ENCODE measurements around the gene UBTD2. TPM values are rescaled to one million over a fixed set of nuclear protein-coding genes. Genes with fewer than 3 reads are reported as not detected.
A peak's percentile ranks its signal among the peaks of the same experiment; 100 is the strongest.

UBTD2 gene
- polyA plus RNA-seq, 1 donor from 2014 or later: 89.9 TPM

- no peak overlapping the region for H2AFZ ChIP-seq (ENCODE audit: low read depth, low read length)
- H3K4me3 ChIP-seq (ENCODE audit: low read length): no peak overlapping the region
- H3K27me3 ChIP-seq (ENCODE audit: insufficient read depth, low read depth, low read length): no peaks in the 10 kb centered on the region
- no peaks in the 10 kb centered on the region for H3K9me2 ChIP-seq (ENCODE audit: insufficient read depth, low read length)
- peaks cover 11% of the 10 kb centered on the region for H4K20me1 ChIP-seq (ENCODE audit: insufficient read depth)
- H3K9me3 ChIP-seq (ENCODE audit: low read length): no peaks in the 10 kb centered on the region
- peaks cover 28% of the 10 kb centered on the region for H3K79me2 ChIP-seq (replicated peaks; ENCODE audit: insufficient read depth, low read length)
- H3K4me2 ChIP-seq (ENCODE audit: low read length): no peak overlapping the region
- H3K9ac ChIP-seq (ENCODE audit: low read length): peak overlapping the region; percentile 23
- H3K27ac ChIP-seq (ENCODE audit: low read length): peak overlapping the region; percentile 1
- H3F3A ChIP-seq (ENCODE audit: insufficient read depth, low read length, poor library complexity, severe bottlenecking): no peaks in the 10 kb centered on the region
- TF ChIP-seq SMC3 (conservative IDR thresholded peaks at IDR 0.05; ENCODE audit: poor library complexity): no peak
- TF ChIP-seq EP300 (conservative IDR thresholded peaks at IDR 0.05; ENCODE audit: poor library complexity, severe bottlenecking): peak; percentile 23
- no peak for TF ChIP-seq CTCF (IDR thresholded peaks at IDR 0.05; ENCODE audit: poor library complexity, severe bottlenecking)
- no peaks in the 10 kb centered on the region for H3K36me3 ChIP-seq (ENCODE audit: insufficient read depth, low read length)
Measured at GRCh38 chr5:172285226-172286143, 1.9 kb upstream of the UBTD2 start.

DNA sequence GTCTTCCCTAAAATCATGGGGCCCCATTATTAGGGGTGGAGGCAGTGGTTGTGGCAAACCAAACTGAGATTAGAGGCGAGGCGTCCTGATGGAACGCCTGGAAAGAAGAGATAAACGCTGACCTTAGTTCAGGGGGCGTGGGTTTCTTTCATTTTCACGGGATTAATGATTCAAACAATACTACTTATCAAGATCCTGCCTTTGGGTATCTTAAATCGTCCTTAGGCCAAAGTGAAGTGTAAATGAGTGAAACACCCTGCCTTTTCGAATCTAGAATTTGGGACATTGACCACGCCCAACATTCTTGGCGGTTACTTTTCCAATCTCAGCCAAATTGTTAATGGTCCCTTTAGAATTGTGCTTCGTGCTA is 1.0 kb upstream of the UBTD2 start:
- Histone ChIP-seq H3K79me2 (replicated peaks; ENCODE audit: insufficient read depth, low read length) (peaks cover 37% of the 10 kb centered on the region), H3K36me3 (ENCODE audit: insufficient read depth, low read length) (no peaks in the 10 kb centered on the region), H3K9ac (ENCODE audit: low read length) (peak overlapping the region; percentile 92), H4K20me1 (ENCODE audit: insufficient read depth) (peaks cover 11% of the 10 kb centered on the region), H2AFZ (ENCODE audit: low read depth, low read length) (peak overlapping the region; percentile 56), H3K9me3 (ENCODE audit: low read length) (no peaks in the 10 kb centered on the region), H3F3A (ENCODE audit: insufficient read depth, low read length, poor library complexity, severe bottlenecking) (no peaks in the 10 kb centered on the region), H3K9me2 (ENCODE audit: insufficient read depth, low read length) (no peaks in the 10 kb centered on the region), H3K4me2 (ENCODE audit: low read length) (peak overlapping the region; percentile 17), H3K27ac (ENCODE audit: low read length) (peak overlapping the region; percentile 52), H3K4me3 (ENCODE audit: low read length) (peak overlapping the region; percentile 72), H3K27me3 (ENCODE audit: insufficient read depth, low read depth, low read length) (no peaks in the 10 kb centered on the region)
- TF ChIP-seq, protein P1, sequence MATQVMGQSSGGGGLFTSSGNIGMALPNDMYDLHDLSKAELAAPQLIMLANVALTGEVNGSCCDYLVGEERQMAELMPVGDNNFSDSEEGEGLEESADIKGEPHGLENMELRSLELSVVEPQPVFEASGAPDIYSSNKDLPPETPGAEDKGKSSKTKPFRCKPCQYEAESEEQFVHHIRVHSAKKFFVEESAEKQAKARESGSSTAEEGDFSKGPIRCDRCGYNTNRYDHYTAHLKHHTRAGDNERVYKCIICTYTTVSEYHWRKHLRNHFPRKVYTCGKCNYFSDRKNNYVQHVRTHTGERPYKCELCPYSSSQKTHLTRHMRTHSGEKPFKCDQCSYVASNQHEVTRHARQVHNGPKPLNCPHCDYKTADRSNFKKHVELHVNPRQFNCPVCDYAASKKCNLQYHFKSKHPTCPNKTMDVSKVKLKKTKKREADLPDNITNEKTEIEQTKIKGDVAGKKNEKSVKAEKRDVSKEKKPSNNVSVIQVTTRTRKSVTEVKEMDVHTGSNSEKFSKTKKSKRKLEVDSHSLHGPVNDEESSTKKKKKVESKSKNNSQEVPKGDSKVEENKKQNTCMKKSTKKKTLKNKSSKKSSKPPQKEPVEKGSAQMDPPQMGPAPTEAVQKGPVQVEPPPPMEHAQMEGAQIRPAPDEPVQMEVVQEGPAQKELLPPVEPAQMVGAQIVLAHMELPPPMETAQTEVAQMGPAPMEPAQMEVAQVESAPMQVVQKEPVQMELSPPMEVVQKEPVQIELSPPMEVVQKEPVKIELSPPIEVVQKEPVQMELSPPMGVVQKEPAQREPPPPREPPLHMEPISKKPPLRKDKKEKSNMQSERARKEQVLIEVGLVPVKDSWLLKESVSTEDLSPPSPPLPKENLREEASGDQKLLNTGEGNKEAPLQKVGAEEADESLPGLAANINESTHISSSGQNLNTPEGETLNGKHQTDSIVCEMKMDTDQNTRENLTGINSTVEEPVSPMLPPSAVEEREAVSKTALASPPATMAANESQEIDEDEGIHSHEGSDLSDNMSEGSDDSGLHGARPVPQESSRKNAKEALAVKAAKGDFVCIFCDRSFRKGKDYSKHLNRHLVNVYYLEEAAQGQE (IDR thresholded peaks at IDR 0.05; ENCODE audit: borderline replicate concordance): no peak

DNA sequence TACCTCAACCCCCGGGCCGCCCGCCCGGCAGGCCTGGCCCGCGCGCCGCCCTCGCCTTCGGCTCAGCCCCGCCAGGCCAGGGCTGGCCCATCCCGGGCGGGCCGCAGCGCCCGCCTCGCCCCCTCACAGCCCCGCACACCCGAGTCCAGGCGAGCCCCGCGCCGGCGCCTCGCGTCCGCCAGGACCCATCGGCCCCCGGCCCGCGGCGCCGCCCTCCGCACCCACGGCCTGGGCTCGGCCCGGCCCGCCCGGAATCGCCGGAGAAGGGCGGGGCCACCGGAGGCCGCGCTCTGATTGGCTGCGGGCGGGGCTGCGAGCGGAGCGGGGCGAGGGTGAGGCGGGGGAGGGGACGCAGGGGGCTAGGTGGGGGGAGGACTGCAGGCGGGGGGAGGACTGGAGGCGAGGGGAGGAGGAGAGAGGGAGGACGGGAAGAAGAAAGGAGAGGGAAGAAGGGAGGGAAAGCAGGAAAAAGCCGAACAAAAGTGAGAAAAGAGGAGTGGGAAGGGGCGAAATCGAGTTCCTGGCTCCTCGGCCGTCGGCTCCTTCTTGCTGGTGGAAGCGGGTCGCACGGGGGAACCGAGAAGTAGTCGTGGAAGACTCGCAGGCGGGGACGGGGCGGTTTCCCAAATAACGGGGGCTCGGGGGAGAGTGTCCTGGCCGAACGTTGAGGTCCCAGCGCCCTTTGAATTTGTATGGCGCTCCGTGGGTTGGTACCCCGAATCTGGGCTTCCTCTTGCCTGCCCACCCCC is 472 bp upstream of the UBTD2 start:
- no peaks in the 10 kb centered on the region for H3K36me3 ChIP-seq (ENCODE audit: insufficient read depth, low read length)
- peaks cover 11% of the 10 kb centered on the region for H4K20me1 ChIP-seq (ENCODE audit: insufficient read depth)
- no peaks in the 10 kb centered on the region for H3K27me3 ChIP-seq (ENCODE audit: insufficient read depth, low read depth, low read length)
- H3K9me3 ChIP-seq (ENCODE audit: low read length): no peaks in the 10 kb centered on the region
- no peaks in the 10 kb centered on the region for H3F3A ChIP-seq (ENCODE audit: insufficient read depth, low read length, poor library complexity, severe bottlenecking)
- peaks cover 43% of the 10 kb centered on the region for H3K79me2 ChIP-seq (replicated peaks; ENCODE audit: insufficient read depth, low read length)
- H2AFZ ChIP-seq (ENCODE audit: low read depth, low read length): peak overlapping the region; percentile 56
- H3K4me3 ChIP-seq (ENCODE audit: low read length): peak overlapping the region; percentile 87
- no peaks in the 10 kb centered on the region for H3K9me2 ChIP-seq (ENCODE audit: insufficient read depth, low read length)
- peak overlapping the region; percentile 17 for H3K4me2 ChIP-seq (ENCODE audit: low read length)
- TF ChIP-seq SMC3 (conservative IDR thresholded peaks at IDR 0.05; ENCODE audit: poor library complexity) (no peak), POLR2AphosphoS5 (IDR thresholded peaks at IDR 0.05) (peak; percentile 76)
- peak overlapping the region; percentile 52 for H3K27ac ChIP-seq (ENCODE audit: low read length)
- peak overlapping the region; percentile 92 for H3K9ac ChIP-seq (ENCODE audit: low read length)
